Neural cell (in vitro differentiated cells): Measurements from ENCODE around the gene USP10. TPM values are rescaled to one million over a fixed set of nuclear protein-coding genes. Genes with fewer than 3 reads are reported as not detected.

Experiments used
- H2AFZ ChIP-seq: fragments of 200-600, 300-800 bp; sonication (generic), shearing (Covaris generic); 2 replicates; pipeline ENCODE4 v1.6.0; 2014; ENCODE audit warnings: low read depth, mild to moderate bottlenecking, antibody characterized with exemption, low read length, moderate library complexity
- H3F3A ChIP-seq: fragments of 200-600 bp; shearing (Covaris generic); 2 replicates; pipeline ENCODE4 v1.6.1; 2016; ENCODE audit warnings: mild to moderate bottlenecking, moderate library complexity, mixed read lengths, antibody characterized with exemption, low read length; ENCODE audit not compliant: insufficient read depth, poor library complexity, severe bottlenecking
- H3K27ac ChIP-seq: fragments of 200-600, 300-800 bp; sonication (generic), shearing (Covaris generic); 2 replicates; pipeline ENCODE4 v1.5.1; 2014; ENCODE audit warnings: mild to moderate bottlenecking, low read length, moderate library complexity
- H3K27me3 ChIP-seq: fragments of 300-800, 200-600 bp; sonication (generic), shearing (Covaris generic); 2 replicates; pipeline ENCODE4 v1.6.0; 2014; ENCODE audit warnings: mild to moderate bottlenecking, low read depth, low read length, moderate library complexity; ENCODE audit not compliant: insufficient read depth
- H3K36me3 ChIP-seq: fragments of 300-800, 200-600 bp; sonication (generic), shearing (Covaris generic); 2 replicates; pipeline ENCODE4 v1.5.1; 2014; ENCODE audit warnings: mild to moderate bottlenecking, antibody characterized with exemption, low read length, moderate library complexity; ENCODE audit not compliant: insufficient read depth
- H3K4me2 ChIP-seq: fragments of 300-800, 200-600 bp; sonication (generic), shearing (Covaris generic); 2 replicates; pipeline ENCODE4 v1.6.0; 2014; ENCODE audit warnings: mild to moderate bottlenecking, low read length
- H3K4me3 ChIP-seq: fragments of 300-800, 200-600 bp; sonication (generic), shearing (Covaris generic); 2 replicates; pipeline ENCODE4 v1.5.1; 2014; ENCODE audit warnings: mild to moderate bottlenecking, low read length, moderate library complexity
- H3K79me2 ChIP-seq: fragments of 200-600 bp; shearing (Covaris generic); replicated peaks from 2 replicates; pipeline ENCODE4 v1.6.0; 2014; ENCODE audit warnings: mild to moderate bottlenecking, low read length, moderate library complexity; ENCODE audit not compliant: insufficient read depth
- H3K9ac ChIP-seq: fragments of 300-800, 200-600 bp; sonication (generic), shearing (Covaris generic); 2 replicates; pipeline ENCODE4 v1.6.1; 2016; ENCODE audit warnings: mild to moderate bottlenecking, low read length, mixed read lengths
- H3K9me2 ChIP-seq: fragments of 200-600 bp; shearing (Covaris generic); 2 replicates; pipeline ENCODE4 v1.6.1; 2016; ENCODE audit warnings: mild to moderate bottlenecking, low read length, mixed read lengths; ENCODE audit not compliant: insufficient read depth
- H3K9me3 ChIP-seq: fragments of 200-600, 300-800 bp; sonication (generic), shearing (Covaris generic); 2 replicates; pipeline ENCODE4 v1.6.1; 2016; ENCODE audit warnings: mild to moderate bottlenecking, mixed run types, low read length, moderate library complexity, mixed read lengths
- H4K20me1 ChIP-seq: fragments of 200-600 bp; shearing (Covaris generic); 2 replicates; pipeline ENCODE4 v1.6.1; 2016; ENCODE audit warnings: mild to moderate bottlenecking, mixed run types; ENCODE audit not compliant: insufficient read depth
- EP300 ChIP-seq: fragments of 450-650 bp; conservative IDR thresholded peaks from 2 replicates; pipeline ENCODE4 v1.6.1; 2014; ENCODE audit warnings: antibody characterized with exemption, mild to moderate bottlenecking, moderate library complexity; ENCODE audit not compliant: poor library complexity, severe bottlenecking
- EZH2 ChIP-seq: fragments of 200-600, 300-800 bp; shearing (Covaris generic), sonication (generic); IDR thresholded peaks from 2 replicates; pipeline ENCODE4 v1.6.1; 2014; ENCODE audit warnings: antibody characterized with exemption, low read length, borderline replicate concordance, mild to moderate bottlenecking; ENCODE audit not compliant: insufficient read depth, poor library complexity, severe bottlenecking
- MXI1 ChIP-seq: fragments of 450-650 bp; conservative IDR thresholded peaks from 2 replicates; pipeline ENCODE4 v1.6.1; 2014; ENCODE audit warnings: antibody characterized with exemption, mild to moderate bottlenecking; ENCODE audit not compliant: poor library complexity, severe bottlenecking
- POLR2AphosphoS5 ChIP-seq: IDR thresholded peaks from 2 replicates; pipeline ENCODE4 v1.6.1; 2012
- RAD21 ChIP-seq: fragments of 450-650 bp; conservative IDR thresholded peaks from 2 replicates; pipeline ENCODE4 v1.6.1; 2014; ENCODE audit warnings: antibody characterized with exemption, mild to moderate bottlenecking, moderate library complexity
- SMC3 ChIP-seq: fragments of 450-650 bp; conservative IDR thresholded peaks from 2 replicates; pipeline ENCODE4 v1.6.1; 2014; ENCODE audit warnings: antibody characterized with exemption, mild to moderate bottlenecking, moderate library complexity; ENCODE audit not compliant: poor library complexity
- TAF1 ChIP-seq: IDR thresholded peaks from 2 replicates; pipeline ENCODE4 v1.6.1; 2012; ENCODE audit warnings: low read depth
- polyA plus RNA-seq: library from polyadenylated mRNA; depleted of rRNA; stranded (reverse); fragments of >200 nt; gene quantifications from 2 replicates; pipeline ENCODE4 v1.2.3, GENCODE V29; 2014
- TF ChIP-seq, protein P1 (sequence below): IDR thresholded peaks from 2 replicates; pipeline ENCODE4 v1.6.1; 2012; ENCODE audit warnings: borderline replicate concordance
- TF ChIP-seq, protein P2 (sequence below): fragments of 450-650 bp; IDR thresholded peaks from 2 replicates; pipeline ENCODE4 v1.5.1; 2014; ENCODE audit warnings: antibody characterized with exemption, mild to moderate bottlenecking, moderate library complexity; ENCODE audit not compliant: poor library complexity, severe bottlenecking

Gene USP10
- polyA plus RNA-seq, 1 donor from 2014 or later = 48.9 TPM

DNA sequence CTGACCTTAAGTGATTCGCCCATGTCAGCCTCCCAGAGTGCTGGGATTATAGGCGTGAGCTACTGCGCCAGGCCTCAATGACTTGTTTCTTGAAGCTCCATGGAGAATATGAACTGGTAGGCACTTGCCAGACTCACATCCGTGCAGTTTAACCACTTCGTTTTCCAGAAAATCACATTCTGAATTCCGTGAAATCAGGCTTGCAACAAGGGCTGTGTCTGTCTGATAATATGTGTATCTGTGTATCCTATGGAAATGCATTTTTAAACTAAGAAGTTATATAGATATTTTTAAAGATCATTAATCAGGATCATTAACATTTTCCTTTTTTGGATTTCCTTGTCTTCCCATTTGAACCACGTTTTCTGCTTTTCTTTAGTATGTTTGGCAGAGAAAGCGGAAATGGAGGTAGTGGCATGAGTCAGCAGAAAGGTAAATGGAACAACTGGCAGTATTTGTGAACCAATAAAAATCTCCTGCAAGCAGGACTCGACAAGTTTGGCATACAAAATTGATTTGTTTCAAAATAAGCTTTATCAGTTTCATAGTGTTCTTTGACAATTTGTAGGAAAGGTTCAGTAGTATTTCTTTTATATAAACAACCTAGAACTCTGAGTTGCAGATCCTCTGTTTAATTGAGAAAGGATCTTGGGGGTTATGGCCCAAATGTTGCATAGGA lies 33.0 kb downstream of the USP10 start:
- Histone ChIP-seq H3K27ac (no peak overlapping the region), H4K20me1 (no peaks in the 10 kb centered on the region), H3K36me3 (no peaks in the 10 kb centered on the region), H3K4me2 (no peak overlapping the region), H3K9me2 (no peaks in the 10 kb centered on the region), H2AFZ (no peak overlapping the region), H3K79me2 (peaks cover 60% of the 10 kb centered on the region), H3K9me3 (no peaks in the 10 kb centered on the region), H3K9ac (no peak overlapping the region), H3K4me3 (no peak overlapping the region), H3F3A (no peaks in the 10 kb centered on the region), H3K27me3 (no peaks in the 10 kb centered on the region)
- TF ChIP-seq MXI1 (no peak), EZH2 (no peak), EP300 (no peak), SMC3 (no peak), TAF1 (no peak), POLR2AphosphoS5 (no peak), RAD21 (no peak)
- TF ChIP-seq, protein P1, sequence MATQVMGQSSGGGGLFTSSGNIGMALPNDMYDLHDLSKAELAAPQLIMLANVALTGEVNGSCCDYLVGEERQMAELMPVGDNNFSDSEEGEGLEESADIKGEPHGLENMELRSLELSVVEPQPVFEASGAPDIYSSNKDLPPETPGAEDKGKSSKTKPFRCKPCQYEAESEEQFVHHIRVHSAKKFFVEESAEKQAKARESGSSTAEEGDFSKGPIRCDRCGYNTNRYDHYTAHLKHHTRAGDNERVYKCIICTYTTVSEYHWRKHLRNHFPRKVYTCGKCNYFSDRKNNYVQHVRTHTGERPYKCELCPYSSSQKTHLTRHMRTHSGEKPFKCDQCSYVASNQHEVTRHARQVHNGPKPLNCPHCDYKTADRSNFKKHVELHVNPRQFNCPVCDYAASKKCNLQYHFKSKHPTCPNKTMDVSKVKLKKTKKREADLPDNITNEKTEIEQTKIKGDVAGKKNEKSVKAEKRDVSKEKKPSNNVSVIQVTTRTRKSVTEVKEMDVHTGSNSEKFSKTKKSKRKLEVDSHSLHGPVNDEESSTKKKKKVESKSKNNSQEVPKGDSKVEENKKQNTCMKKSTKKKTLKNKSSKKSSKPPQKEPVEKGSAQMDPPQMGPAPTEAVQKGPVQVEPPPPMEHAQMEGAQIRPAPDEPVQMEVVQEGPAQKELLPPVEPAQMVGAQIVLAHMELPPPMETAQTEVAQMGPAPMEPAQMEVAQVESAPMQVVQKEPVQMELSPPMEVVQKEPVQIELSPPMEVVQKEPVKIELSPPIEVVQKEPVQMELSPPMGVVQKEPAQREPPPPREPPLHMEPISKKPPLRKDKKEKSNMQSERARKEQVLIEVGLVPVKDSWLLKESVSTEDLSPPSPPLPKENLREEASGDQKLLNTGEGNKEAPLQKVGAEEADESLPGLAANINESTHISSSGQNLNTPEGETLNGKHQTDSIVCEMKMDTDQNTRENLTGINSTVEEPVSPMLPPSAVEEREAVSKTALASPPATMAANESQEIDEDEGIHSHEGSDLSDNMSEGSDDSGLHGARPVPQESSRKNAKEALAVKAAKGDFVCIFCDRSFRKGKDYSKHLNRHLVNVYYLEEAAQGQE = no peak
- TF ChIP-seq, protein P2, sequence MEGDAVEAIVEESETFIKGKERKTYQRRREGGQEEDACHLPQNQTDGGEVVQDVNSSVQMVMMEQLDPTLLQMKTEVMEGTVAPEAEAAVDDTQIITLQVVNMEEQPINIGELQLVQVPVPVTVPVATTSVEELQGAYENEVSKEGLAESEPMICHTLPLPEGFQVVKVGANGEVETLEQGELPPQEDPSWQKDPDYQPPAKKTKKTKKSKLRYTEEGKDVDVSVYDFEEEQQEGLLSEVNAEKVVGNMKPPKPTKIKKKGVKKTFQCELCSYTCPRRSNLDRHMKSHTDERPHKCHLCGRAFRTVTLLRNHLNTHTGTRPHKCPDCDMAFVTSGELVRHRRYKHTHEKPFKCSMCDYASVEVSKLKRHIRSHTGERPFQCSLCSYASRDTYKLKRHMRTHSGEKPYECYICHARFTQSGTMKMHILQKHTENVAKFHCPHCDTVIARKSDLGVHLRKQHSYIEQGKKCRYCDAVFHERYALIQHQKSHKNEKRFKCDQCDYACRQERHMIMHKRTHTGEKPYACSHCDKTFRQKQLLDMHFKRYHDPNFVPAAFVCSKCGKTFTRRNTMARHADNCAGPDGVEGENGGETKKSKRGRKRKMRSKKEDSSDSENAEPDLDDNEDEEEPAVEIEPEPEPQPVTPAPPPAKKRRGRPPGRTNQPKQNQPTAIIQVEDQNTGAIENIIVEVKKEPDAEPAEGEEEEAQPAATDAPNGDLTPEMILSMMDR = no peak

DNA sequence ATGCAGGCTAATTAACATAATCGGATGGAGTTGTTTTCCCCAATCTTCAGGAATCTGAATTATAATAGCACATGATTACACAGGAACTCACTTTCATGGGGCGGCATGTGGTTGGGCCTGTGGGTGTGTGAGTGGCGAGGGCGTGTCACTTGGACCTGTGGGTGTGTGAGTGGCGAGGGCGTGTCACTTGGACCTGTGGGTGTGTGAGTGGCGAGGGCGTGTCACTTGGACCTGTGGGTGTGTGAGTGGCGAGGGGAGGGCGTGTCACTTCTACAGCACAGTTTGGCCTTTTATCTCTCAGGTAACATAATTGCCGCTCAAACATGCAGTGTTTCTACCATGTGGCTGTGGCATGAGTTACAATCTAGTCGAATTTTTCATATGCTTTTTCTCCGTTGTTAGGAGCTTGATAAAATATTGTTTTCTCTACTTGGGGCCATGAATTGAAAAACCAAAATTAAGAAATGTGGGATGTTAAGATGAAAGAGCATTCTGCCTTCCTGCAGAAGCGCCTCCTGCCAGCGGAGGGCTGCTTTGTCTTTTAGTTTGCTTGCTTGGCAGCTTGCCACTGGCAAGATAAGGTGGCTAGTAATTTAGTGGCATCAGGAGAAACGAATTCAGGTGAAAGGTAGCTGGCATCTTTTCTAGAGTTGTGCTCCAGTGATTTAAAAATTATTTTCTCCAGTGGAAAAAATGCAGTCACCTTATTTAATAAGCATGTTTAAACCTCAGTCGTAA lies 36.2 kb downstream of the USP10 start:
- H3K27ac ChIP-seq = no peak overlapping the region
- peaks cover 37% of the 10 kb centered on the region for H3K79me2 ChIP-seq
- no peak overlapping the region for H2AFZ ChIP-seq
- no peak overlapping the region for H3K4me3 ChIP-seq
- no peaks in the 10 kb centered on the region for H4K20me1 ChIP-seq
- H3K9me2 ChIP-seq = no peaks in the 10 kb centered on the region
- no peaks in the 10 kb centered on the region for H3K9me3 ChIP-seq
- H3K4me2 ChIP-seq = no peak overlapping the region
- H3K9ac ChIP-seq = no peak overlapping the region
- no peaks in the 10 kb centered on the region for H3K36me3 ChIP-seq
- no peaks in the 10 kb centered on the region for H3K27me3 ChIP-seq
- TF ChIP-seq, protein P1 = no peak
- TF ChIP-seq POLR2AphosphoS5 = no peak
- TF ChIP-seq RAD21 = no peak
- TF ChIP-seq TAF1 = no peak
- no peak for TF ChIP-seq SMC3
- TF ChIP-seq MXI1 = no peak
- no peak for TF ChIP-seq EP300
- TF ChIP-seq EZH2 = no peak
- TF ChIP-seq, protein P2 = no peak
- H3F3A ChIP-seq = no peaks in the 10 kb centered on the region
